NCI-H1436 (cell line): Measurements from ENCODE around the gene TRIM38.
"Not testable (repeated sequence)": the region's sequence is repeated elsewhere in the genome, so short reads cannot be mapped to it uniquely, and the experiment has no call there.

Experiments used
- DNase-seq: peaks from one replicate; lab custom pipeline; 2025; lab: John Stamatoyannopoulos, UW

Gene TRIM38

DNA sequence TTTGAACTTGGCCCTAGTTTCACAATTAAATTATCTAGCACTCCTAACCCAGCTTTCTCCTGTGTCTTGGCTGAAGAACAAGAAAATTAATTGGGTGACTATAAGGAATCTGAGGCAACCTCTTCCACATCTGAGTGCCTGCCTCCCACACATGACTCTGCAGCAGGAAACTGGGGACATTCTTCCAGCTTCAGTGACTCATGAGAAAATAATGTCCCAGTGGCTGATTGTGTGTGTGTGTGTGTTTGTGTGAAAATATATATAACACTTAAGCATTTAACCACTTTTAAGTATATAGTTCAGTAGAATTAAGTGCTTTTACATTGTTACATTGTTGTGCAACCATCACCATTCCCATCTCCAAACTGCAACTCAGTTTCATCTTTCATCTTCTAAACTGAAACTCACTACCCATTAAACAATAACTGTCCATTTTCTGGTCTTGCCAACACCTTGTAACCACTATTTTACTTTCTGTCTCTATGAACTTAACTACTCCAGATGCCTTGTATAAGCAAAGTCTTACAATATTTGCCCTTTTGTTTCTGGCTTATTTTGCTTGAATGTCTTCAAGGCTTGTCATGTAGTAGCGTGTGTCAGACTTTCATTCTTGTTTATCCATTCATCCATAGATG, 8.7 kb downstream of the TRIM38 start:
- DNase-seq, result no peak

GRCh38 chr6:25972128-25972527, 9.5 kb downstream of the TRIM38 start:
- no peak for DNase-seq

- no peak for DNase-seq
These were observed 10.3 kb downstream of the TRIM38 start for GRCh38 chr6:25972902-25973301.

GRCh38 chr6:25973923-25974555, 11.4 kb downstream of the TRIM38 start:
- DNase-seq, result no peak

GRCh38 chr6:25975923-25976560, 13.4 kb downstream of the TRIM38 start:
- no peak for DNase-seq

DNA sequence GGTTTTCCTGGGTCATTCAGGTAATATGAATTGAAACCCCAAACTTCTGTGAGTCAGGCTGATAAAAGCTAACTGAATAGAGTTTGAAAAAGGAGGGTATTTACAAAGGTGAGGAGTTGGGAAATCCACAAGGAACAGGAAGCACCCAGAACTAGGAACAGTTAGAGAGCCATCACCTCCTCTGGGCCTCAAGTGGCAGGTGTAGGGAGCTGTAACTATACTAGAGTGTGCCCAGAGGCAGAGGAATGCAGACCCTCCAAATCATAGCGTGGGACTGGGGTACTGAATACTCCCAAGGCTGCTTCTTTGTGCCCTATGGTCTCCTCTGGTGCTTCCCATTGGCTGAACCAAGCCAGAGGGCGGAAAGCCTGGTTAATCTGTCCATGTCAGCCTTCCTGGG, 18.3 kb downstream of the TRIM38 start:
- DNase-seq, result no peak

DNA sequence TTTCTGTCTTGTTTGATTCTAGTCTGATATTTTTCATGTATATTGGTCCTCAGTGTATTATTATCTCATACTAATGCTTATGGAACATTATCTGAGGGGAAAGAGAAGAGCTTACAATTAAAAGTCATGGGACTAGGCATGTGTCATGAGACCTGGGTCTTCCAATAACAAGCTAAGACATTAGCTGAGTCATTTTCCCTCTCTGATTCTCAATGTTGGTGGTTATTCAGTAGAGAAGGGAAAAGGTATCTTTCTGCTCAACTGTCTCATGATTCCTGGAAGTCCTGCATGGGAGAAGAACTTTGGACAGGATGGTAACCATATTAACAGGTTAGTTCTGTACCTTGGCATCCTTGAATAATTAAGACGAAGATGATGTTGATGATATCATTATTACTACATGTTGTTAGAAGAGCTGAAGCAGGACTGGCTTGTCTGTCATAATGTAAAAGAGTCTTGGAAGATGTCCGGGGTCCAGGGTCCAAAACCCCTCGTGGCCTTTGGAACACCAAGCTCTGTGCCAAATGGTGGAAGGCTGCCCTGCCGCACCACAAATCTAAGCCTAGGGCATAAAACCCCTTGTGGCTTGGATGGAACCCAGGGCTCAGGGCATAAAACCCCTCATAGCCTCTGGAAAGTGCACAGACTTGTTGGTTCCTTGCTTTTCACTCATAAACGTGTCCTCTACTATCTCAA, 19.1 kb downstream of the TRIM38 start:
- DNase-seq, result no peak

GRCh38 chr6:25984265-25984664, 21.7 kb downstream of the TRIM38 start:
- DNase-seq, result no peak

GRCh38 chr6:25987845-25988244, 25.2 kb downstream of the TRIM38 start:
- DNase-seq, result no peak

DNA sequence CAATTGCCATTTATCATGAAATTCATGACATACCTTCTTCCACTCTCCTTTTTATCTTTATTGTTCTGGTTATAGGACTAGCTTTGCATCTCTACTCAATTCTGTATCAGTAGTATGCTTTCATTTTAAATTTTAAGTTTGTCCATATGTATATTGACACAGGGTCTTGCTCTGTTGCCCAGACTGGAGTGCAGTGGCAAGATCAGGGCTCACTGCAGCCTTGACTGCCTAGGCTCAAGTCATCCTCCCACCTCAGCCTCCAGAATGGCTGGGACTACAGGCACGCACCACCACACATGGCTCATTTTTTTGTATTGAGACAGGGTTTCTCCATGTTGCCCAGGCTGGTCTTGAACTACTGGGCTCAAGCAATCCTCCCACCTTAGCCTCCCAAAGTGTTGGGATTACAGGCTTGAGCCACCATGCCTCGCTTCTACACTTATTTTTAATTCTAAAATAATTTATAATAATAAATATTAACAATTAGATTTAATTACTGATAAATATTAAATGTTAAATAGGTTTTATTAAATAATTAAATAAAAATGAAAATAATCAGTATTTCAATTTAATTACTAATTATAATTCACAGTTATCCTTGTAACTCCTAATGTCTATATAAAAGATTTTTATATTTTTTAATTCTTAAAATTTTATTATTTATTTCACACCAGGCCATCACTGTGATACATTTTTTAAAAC, 27.7 kb downstream of the TRIM38 start:
- DNase-seq, result no peak

DNA sequence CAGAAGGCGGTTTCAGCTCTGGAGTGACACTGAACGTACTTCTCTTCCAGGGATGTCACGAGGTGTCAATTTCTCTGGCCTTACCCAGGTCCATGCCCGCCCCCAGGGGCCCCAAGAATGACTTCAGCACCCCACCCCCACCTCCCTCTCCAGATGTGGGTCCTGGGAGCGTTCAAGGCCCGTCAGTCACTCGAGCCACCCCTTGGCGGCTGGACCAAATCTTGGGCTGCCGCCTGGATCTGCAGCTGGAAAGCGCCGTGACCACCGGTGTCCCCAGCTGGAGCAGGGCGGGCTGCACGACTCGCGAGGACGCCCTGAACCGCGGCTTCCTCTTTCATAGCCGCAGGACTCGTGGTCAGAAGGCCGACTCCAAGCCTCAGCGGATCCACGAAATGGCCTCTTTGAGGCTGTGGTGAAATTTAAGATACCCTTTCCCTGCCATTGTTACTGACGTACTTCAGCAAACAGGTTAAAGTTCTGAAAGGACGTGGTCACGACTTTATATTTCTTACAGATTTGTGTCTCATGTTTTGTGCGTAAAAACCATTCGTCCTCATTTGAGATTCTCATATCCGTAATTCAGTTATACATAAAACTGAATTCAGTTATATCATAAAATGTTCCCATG, 29.3 kb downstream of the TRIM38 start:
- no peak for DNase-seq

DNA sequence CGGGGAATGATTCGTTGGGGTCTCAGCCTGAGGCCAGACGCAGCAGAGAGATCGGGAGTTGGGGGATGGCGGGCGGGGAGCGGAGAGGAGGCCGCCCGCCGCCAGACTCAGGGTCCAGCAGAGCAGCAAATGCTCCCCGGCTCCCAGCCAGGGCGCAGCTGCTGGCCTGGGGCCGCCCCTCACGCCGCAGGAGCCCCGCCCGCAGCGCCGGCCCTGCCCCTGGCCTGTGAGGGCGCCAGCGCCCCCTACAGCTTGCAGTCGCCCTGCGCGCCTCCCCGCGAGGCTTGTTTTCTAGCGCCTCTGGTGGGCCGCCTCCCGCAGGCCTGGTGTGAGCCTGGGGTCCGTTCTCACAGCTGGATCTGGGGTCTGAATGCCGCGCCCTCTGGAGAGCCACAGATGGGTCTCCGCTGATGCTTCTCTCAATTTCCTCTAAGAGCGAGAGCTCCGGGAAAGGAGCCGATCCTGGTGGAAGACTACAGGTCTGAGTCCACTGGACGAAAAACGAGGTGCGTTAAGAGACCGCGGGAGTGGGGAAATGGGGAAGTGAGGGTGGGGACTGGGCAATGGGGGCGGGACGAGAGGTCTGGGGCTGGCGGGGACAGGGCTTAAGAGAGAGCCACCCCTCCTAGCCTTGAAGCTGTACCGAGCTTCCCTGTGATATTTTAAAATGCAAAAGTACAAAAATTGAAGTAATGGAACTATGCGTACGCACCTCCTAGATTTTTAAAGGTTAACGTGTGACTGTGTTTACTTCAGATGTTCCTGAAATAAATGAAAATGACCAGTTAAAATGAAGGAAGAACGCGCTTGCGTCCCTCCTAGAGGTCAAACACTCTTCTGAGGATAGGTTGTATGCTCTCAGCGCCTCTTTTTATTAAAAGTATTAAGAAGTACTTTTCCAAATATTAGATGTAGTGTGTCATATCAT, 30.1 kb downstream of the TRIM38 start:
- peak; percentile 83 for DNase-seq

DNA sequence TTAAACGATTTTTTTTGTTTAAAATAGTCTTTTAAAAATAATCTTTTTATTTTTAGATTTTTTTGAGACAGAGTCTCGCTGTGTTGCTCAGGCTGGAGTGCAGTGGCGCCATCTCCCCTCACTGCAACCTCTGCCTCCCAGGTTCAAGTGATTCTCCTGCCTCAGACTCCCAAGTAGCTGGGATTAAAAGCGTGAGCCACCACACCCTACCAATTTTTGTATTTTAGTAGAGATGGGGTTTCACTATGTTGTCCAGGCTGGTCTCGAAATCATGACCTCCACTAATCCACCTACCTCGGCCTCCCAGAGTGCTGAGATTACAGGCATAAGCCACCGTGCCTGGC, 30.7 kb downstream of the TRIM38 start:
- DNase-seq, result not testable (repeated sequence)

GRCh38 chr6:25995507-25995906, 32.9 kb downstream of the TRIM38 start:
- no peak for DNase-seq

- DNase-seq, result no peak
These were observed 35.3 kb downstream of the TRIM38 start for GRCh38 chr6:25997921-25998320.

- no peak for DNase-seq
These were observed 35.8 kb downstream of the TRIM38 start for GRCh38 chr6:25998379-25998778.

DNA sequence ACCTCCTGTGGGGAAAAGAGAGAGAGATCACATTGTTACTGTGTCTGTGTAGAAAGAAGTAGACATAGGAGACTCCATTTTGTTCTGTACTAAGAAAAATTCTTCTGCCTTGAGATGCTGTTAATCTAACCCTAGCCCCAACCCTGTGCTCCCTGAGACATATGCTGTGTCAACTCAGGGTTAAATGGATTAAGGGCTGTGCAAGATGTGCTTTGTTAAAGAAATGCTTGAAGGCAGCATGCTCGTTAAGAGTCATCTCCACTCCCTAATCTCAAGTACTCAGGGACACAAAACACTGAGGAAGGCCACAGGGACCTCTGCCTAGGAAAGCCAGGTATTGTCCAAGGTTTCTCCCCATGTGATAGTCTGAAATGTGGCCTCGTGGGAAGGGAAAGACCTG, 36.6 kb downstream of the TRIM38 start:
- DNase-seq, result not testable (repeated sequence)

DNA sequence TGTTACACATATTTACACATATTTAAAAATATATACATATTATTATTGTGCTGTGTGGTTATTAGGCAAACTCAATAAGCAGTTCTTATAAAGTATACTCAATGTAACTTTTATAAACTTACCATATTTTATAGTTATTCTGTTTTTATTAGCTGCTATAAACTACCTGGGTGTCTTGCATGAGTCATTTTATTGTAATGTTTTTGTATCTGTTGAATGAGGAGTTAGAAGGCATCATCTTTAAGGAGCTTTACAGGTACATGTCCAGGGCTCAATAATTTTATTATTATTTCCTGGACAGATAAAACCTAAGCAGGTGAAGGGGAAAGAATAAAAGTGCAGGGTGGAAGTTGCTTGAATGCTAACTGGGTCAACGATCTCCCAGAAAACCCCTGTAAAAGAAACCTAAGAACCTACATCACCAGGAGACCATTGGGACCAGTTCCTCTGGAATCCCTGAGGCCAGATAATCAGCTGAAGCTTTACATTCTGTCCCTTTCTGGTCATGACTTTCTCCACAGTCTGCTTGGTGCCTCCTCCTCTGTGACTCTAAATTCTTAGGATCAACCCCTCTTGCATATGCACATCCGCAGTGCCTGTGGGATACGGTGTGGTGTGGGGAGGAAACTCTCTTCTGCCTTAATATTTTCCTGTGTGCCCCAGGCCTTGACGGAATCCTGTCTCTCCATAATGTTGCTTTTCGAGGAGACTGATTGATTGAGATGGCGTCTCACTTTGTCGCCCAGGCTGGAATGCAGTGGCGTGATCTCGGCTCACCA, 38.0 kb downstream of the TRIM38 start:
- no peak for DNase-seq

GRCh38 chr6:26003102-26003694, 40.6 kb downstream of the TRIM38 start:
- peak; percentile 17 for DNase-seq
